Neutrophil (primary cell): ENCODE data around the gene SRSF7.
"Not testable (repeated sequence)": the region's sequence is repeated elsewhere in the genome, so short reads cannot be mapped to it uniquely, and the experiment has no call there.

ENCODE experiments used
- H3K27ac ChIP-seq: fragments of 200-600 bp; sonication (generic); 2 replicates; pipeline ENCODE4 v1.5.1; 2016; ENCODE audit warnings: mild to moderate bottlenecking, moderate library complexity
- H3K27me3 ChIP-seq: fragments of 200-600 bp; sonication (generic); 2 replicates; pipeline ENCODE4 v1.6.0; 2016; ENCODE audit warnings: mild to moderate bottlenecking
- H3K36me3 ChIP-seq: fragments of 200-600 bp; sonication (generic); 2 replicates; pipeline ENCODE4 v1.5.1; 2017
- H3K4me1 ChIP-seq, 2 experiments: fragments of 200-600 bp in 1 of 2; sonication (generic) in 1 of 2; 1 replicate in 1 of 2; 2 replicates in 1 of 2; pipeline versions ENCODE4 v1.5.1 to v1.6.1; 2013 to 2016; ENCODE audit warnings: low read depth in 1 of 2, low read length in 1 of 2, mild to moderate bottlenecking in 1 of 2, moderate library complexity in 1 of 2; ENCODE audit not compliant: control insufficient read depth in 1 of 2, insufficient read depth in 1 of 2
- H3K4me3 ChIP-seq, 2 experiments: fragments of 200-600 bp in 1 of 2; sonication (generic) in 1 of 2; 1 replicate in 1 of 2; 2 replicates in 1 of 2; pipeline ENCODE4 v1.5.1; 2013 to 2016; ENCODE audit warnings: low read depth in 1 of 2, low read length in 1 of 2, mild to moderate bottlenecking in 1 of 2, moderate library complexity in 1 of 2
- H3K9me3 ChIP-seq: fragments of 200-600 bp; sonication (generic); 2 replicates; pipeline ENCODE4 v1.5.1; 2016
- TF ChIP-seq, protein P1 (sequence below): fragments of 200-600 bp; sonication (generic); IDR thresholded peaks from 2 replicates; pipeline ENCODE4 v1.5.1; 2016; ENCODE audit warnings: antibody characterized with exemption

Gene SRSF7

DNA sequence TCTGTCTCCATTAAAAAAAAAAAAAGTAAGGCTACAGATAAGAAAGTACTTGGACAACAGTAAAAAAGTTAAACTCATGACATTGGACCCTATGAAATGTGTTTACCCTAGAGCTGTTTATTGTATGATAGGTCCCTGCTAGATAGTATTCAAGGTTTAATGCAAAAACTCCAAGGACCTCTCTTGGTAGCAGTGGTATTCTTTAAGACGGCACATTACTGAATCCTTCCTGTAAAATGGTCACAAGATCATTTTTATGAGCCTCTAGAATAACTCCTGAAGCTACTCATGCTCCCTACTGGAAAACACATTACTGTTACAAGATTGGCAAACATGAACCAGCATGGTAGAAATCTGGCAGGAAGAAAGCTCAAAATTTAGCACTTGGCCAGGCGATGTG, 46.5 kb downstream of the SRSF7 start:
- H3K36me3 ChIP-seq: no peaks in the 10 kb centered on the region
- H3K27me3 ChIP-seq: no peaks in the 10 kb centered on the region
- TF ChIP-seq, protein P1, sequence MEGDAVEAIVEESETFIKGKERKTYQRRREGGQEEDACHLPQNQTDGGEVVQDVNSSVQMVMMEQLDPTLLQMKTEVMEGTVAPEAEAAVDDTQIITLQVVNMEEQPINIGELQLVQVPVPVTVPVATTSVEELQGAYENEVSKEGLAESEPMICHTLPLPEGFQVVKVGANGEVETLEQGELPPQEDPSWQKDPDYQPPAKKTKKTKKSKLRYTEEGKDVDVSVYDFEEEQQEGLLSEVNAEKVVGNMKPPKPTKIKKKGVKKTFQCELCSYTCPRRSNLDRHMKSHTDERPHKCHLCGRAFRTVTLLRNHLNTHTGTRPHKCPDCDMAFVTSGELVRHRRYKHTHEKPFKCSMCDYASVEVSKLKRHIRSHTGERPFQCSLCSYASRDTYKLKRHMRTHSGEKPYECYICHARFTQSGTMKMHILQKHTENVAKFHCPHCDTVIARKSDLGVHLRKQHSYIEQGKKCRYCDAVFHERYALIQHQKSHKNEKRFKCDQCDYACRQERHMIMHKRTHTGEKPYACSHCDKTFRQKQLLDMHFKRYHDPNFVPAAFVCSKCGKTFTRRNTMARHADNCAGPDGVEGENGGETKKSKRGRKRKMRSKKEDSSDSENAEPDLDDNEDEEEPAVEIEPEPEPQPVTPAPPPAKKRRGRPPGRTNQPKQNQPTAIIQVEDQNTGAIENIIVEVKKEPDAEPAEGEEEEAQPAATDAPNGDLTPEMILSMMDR: no peak
- no peak overlapping the region for H3K4me3 ChIP-seq
- H3K9me3 ChIP-seq: no peaks in the 10 kb centered on the region
- no peak overlapping the region for H3K27ac ChIP-seq
- no peaks in the 10 kb centered on the region for H3K4me1 ChIP-seq

DNA sequence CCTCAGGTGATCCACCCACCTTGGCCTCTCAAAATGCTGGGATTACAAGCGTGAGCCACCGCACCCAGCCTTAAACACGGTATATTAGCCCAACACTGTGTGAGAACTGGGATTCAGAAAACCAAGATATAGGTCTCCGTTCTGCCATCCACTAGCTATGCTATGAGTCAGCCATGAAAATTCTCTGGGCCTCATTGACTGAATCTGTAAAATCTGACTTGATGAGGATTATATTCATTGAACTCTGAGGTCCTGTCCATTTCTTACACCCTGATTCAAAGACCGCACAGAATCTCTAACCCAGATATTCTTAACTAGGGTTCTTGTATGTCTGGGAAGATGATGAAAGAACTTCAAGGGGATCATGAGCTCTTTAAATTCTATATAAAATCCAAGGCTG, 47.8 kb downstream of the SRSF7 start:
- H3K4me3 ChIP-seq, H3K36me3 ChIP-seq, H3K27ac ChIP-seq, H3K9me3 ChIP-seq, H3K27me3 ChIP-seq, H3K4me1 ChIP-seq: not testable (repeated sequence)

DNA sequence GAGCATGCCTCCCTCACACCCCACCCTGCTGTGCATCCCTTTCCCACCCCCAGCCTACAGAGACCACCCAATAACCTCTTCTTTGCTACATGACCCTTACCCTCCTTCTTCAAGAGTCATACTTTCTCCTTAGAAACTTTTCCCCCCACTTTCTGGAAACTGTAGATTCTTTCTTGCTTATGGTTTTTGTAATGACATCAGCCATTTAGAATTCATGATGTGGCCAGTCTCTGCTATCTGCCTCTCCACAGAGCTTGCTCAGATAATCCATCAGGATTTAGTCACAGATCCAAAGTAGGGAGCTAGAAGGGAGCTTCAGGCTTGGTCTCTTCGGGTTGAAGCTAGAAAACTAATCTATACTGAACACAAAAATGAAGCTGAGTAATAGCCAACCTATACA, 48.7 kb downstream of the SRSF7 start:
- no peak overlapping the region for H3K27ac ChIP-seq

DNA sequence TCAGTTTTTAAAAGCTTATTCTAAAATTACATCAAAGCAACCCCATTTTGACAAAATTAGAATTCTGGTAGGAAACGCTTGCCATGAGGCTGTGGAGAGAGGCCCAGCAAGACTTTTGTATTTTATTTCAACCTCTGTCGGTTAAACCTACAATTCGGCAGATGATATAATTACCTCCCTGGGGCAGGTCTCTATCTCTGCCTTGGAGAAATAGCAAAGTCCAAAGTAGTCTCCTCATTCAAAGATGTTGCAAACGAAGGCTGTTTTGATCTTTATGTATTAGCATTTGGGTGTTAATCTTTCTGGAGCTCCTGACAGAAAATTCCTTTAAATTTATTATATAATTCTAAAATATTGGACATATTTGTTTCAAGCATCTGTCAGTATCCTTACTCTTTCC, 49.6 kb downstream of the SRSF7 start:
- H3K27me3 ChIP-seq: no peaks in the 10 kb centered on the region
- H3K4me1 ChIP-seq: no peaks in the 10 kb centered on the region
- H3K9me3 ChIP-seq: no peaks in the 10 kb centered on the region
- TF ChIP-seq, protein P1: no peak
- H3K4me3 ChIP-seq: no peak overlapping the region
- no peaks in the 10 kb centered on the region for H3K36me3 ChIP-seq
- no peak overlapping the region for H3K27ac ChIP-seq

More for the DNA sequence above, 48.7 kb downstream of the SRSF7 start:
- H3K36me3 ChIP-seq: no peaks in the 10 kb centered on the region
- no peaks in the 10 kb centered on the region for H3K9me3 ChIP-seq
- H3K4me1 ChIP-seq: no peaks in the 10 kb centered on the region
- no peak overlapping the region for H3K4me3 ChIP-seq
- TF ChIP-seq, protein P1: no peak
- H3K27me3 ChIP-seq: no peaks in the 10 kb centered on the region

DNA sequence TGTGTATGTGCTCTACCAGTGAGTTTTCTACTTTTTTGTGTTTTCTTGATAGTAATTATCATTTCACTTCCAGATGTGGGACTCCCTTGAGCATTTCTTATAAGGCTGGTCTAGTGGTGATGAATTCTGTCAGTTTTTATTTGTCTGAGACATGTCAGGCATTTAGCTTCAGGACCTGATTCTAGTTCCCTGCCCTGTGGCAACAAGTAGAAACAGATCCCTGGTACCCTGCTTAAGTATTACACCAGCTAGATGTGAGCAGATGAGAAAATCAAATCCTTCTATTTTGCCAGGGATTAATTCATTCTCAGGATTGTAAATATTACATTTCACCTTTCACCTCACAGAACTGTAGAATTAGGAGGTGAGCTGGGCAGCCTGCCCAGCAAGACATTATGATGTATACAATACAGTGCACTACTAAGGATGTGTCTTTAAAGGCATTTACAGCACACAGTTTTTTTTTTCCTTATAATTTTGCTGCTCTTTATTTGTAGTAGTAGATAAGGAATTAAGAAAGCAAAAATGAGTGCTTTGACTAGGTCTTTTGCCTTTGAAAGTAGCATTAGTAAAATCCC, 50.2 kb downstream of the SRSF7 start:
- H3K4me3 ChIP-seq: no peak overlapping the region
- H3K36me3 ChIP-seq: no peaks in the 10 kb centered on the region
- TF ChIP-seq, protein P1: no peak
- no peaks in the 10 kb centered on the region for H3K9me3 ChIP-seq
- H3K27ac ChIP-seq: no peak overlapping the region
- no peaks in the 10 kb centered on the region for H3K27me3 ChIP-seq
- no peaks in the 10 kb centered on the region for H3K4me1 ChIP-seq

DNA sequence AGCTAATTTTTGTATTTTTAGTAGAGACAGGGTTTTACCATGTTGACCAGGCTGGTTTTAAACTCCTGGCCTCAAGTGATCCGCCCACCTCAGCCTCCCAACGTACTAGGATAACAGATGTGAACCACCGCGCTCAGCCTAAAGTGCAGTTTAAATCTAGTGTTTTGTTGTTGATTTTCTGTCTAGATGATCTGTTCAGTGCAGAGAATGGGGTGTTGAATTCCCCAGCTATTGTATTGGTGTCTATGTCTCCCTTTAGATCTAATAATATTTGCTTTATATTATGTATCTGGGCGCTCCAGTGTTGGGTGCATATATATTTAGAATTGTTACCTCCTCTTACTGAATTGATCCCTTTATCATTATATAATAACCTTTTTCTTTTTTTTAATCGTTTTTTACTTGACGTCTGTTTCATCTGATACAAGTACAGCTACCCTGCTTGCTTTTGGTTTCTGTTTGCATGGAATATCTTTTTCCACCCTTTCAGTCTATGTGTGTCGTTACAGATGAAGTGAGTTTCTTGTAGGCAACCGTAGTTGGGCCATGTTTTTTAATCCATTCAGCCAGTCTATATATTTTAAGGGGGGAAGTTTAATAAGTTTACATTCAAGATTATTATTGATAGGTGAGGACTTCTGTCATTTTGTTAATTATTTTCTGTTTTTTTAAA, 50.9 kb downstream of the SRSF7 start:
- no peaks in the 10 kb centered on the region for H3K9me3 ChIP-seq
- H3K4me3 ChIP-seq: no peak overlapping the region
- H3K27me3 ChIP-seq: no peaks in the 10 kb centered on the region
- no peak overlapping the region for H3K27ac ChIP-seq
- TF ChIP-seq, protein P1: no peak
- no peaks in the 10 kb centered on the region for H3K36me3 ChIP-seq
- H3K4me1 ChIP-seq: no peaks in the 10 kb centered on the region
